Smooth muscle cell (in vitro differentiated cells): ENCODE measurements around the gene RAMP3. TPM values are rescaled to one million over a fixed set of nuclear protein-coding genes. Genes with fewer than 3 reads are reported as not detected.

Experiments
- DNase-seq: peaks from one replicate; lab custom pipeline; 2025; ENCODE audit not compliant: unreplicated experiment; lab: John Stamatoyannopoulos, UW
- H2AFZ ChIP-seq: fragments of 200-600 bp; sonication (generic); 2 replicates; pipeline ENCODE4 v1.6.0; 2016; ENCODE audit warnings: antibody characterized with exemption, low read depth, mild to moderate bottlenecking
- H3F3A ChIP-seq: fragments of 200-600 bp; sonication (generic); 2 replicates; pipeline ENCODE4 v1.6.0; 2017; ENCODE audit warnings: antibody characterized with exemption, low read depth
- H3K27ac ChIP-seq: fragments of 200-600 bp; sonication (generic); 2 replicates; pipeline ENCODE4 v1.5.1; 2016; ENCODE audit warnings: low read depth, mild to moderate bottlenecking
- H3K27me3 ChIP-seq: fragments of 200-600 bp; sonication (generic); 2 replicates; pipeline ENCODE4 v1.6.1; 2016; ENCODE audit warnings: low read depth, mild to moderate bottlenecking
- H3K36me3 ChIP-seq: fragments of 200-600 bp; sonication (generic); 2 replicates; pipeline ENCODE4 v1.5.1; 2016; ENCODE audit warnings: low read depth
- H3K4me1 ChIP-seq: fragments of 200-600 bp; sonication (generic); 2 replicates; pipeline ENCODE4 v1.5.1; 2016; ENCODE audit warnings: low read depth
- H3K4me2 ChIP-seq: fragments of 200-600 bp; sonication (generic); 2 replicates; pipeline ENCODE4 v1.6.0; 2016; ENCODE audit warnings: mild to moderate bottlenecking
- H3K4me3 ChIP-seq: fragments of 200-600 bp; sonication (generic); 2 replicates; pipeline ENCODE4 v1.5.1; 2016; ENCODE audit warnings: mild to moderate bottlenecking
- H3K79me2 ChIP-seq: fragments of 200-600 bp; sonication (generic); 2 replicates; pipeline ENCODE4 v1.6.0; 2016; ENCODE audit warnings: low read depth, mild to moderate bottlenecking
- H3K9ac ChIP-seq: fragments of 200-600 bp; sonication (generic); 2 replicates; pipeline ENCODE4 v1.6.0; 2016; ENCODE audit warnings: low read depth
- H3K9me3 ChIP-seq: fragments of 200-600 bp; sonication (generic); replicated peaks from 2 replicates; pipeline ENCODE4 v1.5.1; 2016; ENCODE audit warnings: low read depth
- H4K20me1 ChIP-seq: fragments of 200-600 bp; sonication (generic); 2 replicates; pipeline ENCODE4 v1.6.0; 2016; ENCODE audit warnings: low read depth
- WGBS: methylation state at CpG from one replicate; pipeline ENCODE4 v1.1.7; 2016; ENCODE audit warnings: low lambda C conversion rate; 5-methylcytosine and 5-hydroxymethylcytosine counted together
- polyA plus RNA-seq: library from polyadenylated mRNA; unstranded; fragments of >200 nt; fragmentation: Nextera tagmentation; extraction: Ambion mirVana; gene quantifications from 2 replicates; pipeline ENCODE4 v1.2.1, GENCODE V29; 2016
- total RNA-seq: library from RNA; depleted of rRNA; stranded (reverse); fragments of >200 nt; gene quantifications from 2 replicates; pipeline ENCODE4 v1.2.3, GENCODE V29; 2014
- TF ChIP-seq, protein P1 (sequence below): fragments of 200-600 bp; sonication (generic); IDR thresholded peaks from 2 replicates; pipeline ENCODE4 v1.5.1; 2017; ENCODE audit warnings: borderline replicate concordance, mild to moderate bottlenecking, antibody characterized with exemption; ENCODE audit not compliant: insufficient read depth, poor library complexity, severe bottlenecking

Gene RAMP3
- total and polyA plus RNA-seq, 2 experiments from 2014 or later, result not detected

DNA sequence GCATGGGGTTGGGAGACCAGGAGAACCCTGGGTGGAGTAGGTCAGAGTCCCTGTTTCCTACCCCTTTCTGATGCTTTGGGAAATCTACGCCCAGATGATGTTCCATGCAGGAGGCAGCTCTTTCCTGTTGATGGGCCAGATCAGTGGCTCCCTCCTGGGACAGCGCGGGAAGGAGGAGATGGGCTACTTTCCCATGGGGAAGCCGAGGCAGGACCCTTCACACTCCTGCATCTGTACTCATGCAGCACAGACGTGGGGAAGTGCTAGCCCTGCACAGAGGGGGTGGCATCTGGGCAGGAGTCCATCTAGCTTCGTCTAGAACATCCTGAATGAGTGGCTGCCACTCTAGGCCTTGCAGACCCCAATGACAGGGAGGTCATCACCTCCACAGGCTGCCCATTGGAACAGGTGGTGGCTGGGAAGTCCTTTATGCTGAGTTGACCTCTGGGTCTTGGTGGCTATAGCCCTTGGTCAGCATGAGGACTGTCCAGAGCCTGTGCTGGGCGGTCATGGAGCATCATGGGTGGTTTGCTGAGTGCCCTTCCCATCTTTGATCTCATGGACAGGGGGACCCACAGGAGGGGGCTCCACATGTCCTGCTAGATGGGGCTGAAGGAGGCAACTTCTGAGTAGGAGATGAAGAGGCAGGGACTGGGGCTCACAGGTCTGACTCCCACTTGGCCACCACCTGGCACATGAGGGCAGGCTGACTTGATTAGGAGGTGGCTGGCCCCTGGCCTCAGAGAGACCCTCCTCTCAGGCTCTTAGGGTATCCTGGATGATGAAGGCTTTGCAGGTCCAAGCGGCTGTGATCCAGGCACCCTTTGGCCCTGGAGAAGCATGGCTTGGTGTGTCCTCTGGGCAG, 24.6 kb downstream of the RAMP3 start:
- Histone ChIP-seq H3K27ac (no peak overlapping the region), H3K79me2 (no peaks in the 10 kb centered on the region), H3K9ac (no peak overlapping the region), H3K36me3 (no peaks in the 10 kb centered on the region), H3K9me3 (no peaks in the 10 kb centered on the region), H3K4me2 (no peak overlapping the region), H3K4me3 (no peak overlapping the region), H3K4me1 (no peaks in the 10 kb centered on the region), H4K20me1 (no peaks in the 10 kb centered on the region), H2AFZ (no peak overlapping the region), H3K27me3 (peaks cover 19% of the 10 kb centered on the region), H3F3A (no peaks in the 10 kb centered on the region)
- no peak for DNase-seq
- 81% methylated on average over 8 of the region's 8 CpGs for WGBS
- TF ChIP-seq, protein P1, sequence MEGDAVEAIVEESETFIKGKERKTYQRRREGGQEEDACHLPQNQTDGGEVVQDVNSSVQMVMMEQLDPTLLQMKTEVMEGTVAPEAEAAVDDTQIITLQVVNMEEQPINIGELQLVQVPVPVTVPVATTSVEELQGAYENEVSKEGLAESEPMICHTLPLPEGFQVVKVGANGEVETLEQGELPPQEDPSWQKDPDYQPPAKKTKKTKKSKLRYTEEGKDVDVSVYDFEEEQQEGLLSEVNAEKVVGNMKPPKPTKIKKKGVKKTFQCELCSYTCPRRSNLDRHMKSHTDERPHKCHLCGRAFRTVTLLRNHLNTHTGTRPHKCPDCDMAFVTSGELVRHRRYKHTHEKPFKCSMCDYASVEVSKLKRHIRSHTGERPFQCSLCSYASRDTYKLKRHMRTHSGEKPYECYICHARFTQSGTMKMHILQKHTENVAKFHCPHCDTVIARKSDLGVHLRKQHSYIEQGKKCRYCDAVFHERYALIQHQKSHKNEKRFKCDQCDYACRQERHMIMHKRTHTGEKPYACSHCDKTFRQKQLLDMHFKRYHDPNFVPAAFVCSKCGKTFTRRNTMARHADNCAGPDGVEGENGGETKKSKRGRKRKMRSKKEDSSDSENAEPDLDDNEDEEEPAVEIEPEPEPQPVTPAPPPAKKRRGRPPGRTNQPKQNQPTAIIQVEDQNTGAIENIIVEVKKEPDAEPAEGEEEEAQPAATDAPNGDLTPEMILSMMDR, result no peak

- no peak overlapping the region for H2AFZ ChIP-seq
- peaks cover 19% of the 10 kb centered on the region for H3K27me3 ChIP-seq
- 92% methylated on average over 21 of the region's 21 CpGs for WGBS
- no peaks in the 10 kb centered on the region for H3K36me3 ChIP-seq
- no peaks in the 10 kb centered on the region for H3K9me3 ChIP-seq
- H3K79me2 ChIP-seq, result no peaks in the 10 kb centered on the region
- H3F3A ChIP-seq, result no peaks in the 10 kb centered on the region
- H3K4me1 ChIP-seq, result no peaks in the 10 kb centered on the region
- no peak for DNase-seq
- H3K27ac ChIP-seq, result no peak overlapping the region
- TF ChIP-seq, protein P1, result no peak
- no peak overlapping the region for H3K4me3 ChIP-seq
- H3K9ac ChIP-seq, result no peak overlapping the region
- no peaks in the 10 kb centered on the region for H4K20me1 ChIP-seq
- H3K4me2 ChIP-seq, result no peak overlapping the region
Observed at GRCh38 chr7:45182856-45183710, 25.5 kb downstream of the RAMP3 start.

- Histone ChIP-seq H3K9me3 (no peaks in the 10 kb centered on the region), H3K27me3 (peaks cover 15% of the 10 kb centered on the region), H3K27ac (no peak overlapping the region), H3K79me2 (no peaks in the 10 kb centered on the region), H3F3A (no peaks in the 10 kb centered on the region), H2AFZ (no peak overlapping the region), H3K4me2 (no peak overlapping the region), H4K20me1 (no peaks in the 10 kb centered on the region), H3K9ac (no peak overlapping the region), H3K4me3 (no peak overlapping the region), H3K36me3 (no peaks in the 10 kb centered on the region), H3K4me1 (no peaks in the 10 kb centered on the region)
- 90% methylated on average over 10 of the region's 10 CpGs for WGBS
- TF ChIP-seq, protein P1, result no peak
- no peak for DNase-seq
Observed at GRCh38 chr7:45183711-45184210, 26.2 kb downstream of the RAMP3 start.
